ENCODE results near the gene CLDN7. TPM values are rescaled to one million over a fixed set of nuclear protein-coding genes. Genes with fewer than 3 reads are reported as not detected.

CLDN7 gene
- total and polyA plus RNA-seq, 10 donors, result 0.74 to 6.6 (median 2.7) TPM

GRCh38 chr17:7290685-7291084, 28.4 kb upstream of the CLDN7 start:
- Histone ChIP-seq H3K4me1 (peaks cover 8 to 27% (median 21%) of the 10 kb centered on the region in 6 donors), H3K9me3 (no peaks in the 10 kb centered on the region), H3K27me3 (replicated peaks in 1 of 7) (peaks cover 0 to 95% (median 30%) of the 10 kb centered on the region in 7 donors), H3K4me3 (no peak overlapping the region), H3K36me3 (no peaks in the 10 kb centered on the region), H3K27ac (no peak overlapping the region)
- intact Hi-C loops (cut with DNase I; ENCODE audit: low total_unique reads), result loop anchor here (10.0 kb wide), 1 partner anchor 54 kb away; no protein-coding TSS in a partner anchor
- DNase-seq, result no peak
- TF ChIP-seq POLR2A (IDR thresholded peaks at IDR 0.05), result no peak
- 73 to 90% (median 84%) methylated on average over 11 of the region's 11 CpGs for WGBS, 5 donors

GRCh38 chr17:7290166-7290565, 27.9 kb upstream of the CLDN7 start:
- intact Hi-C loops (cut with DNase I; ENCODE audit: low total_unique reads), result loop anchor here (10.0 kb wide), 1 partner anchor 55 kb away; no protein-coding TSS in a partner anchor

GRCh38 chr17:7289256-7290032, 27.2 kb upstream of the CLDN7 start:
- H3K4me3 ChIP-seq, result no peak overlapping the region
- peaks cover 0 to 15% (median 8%) of the 10 kb centered on the region in 6 donors for H3K4me1 ChIP-seq
- H3K27me3 ChIP-seq (replicated peaks in 1 of 7), result peaks cover 0 to 95% (median 18%) of the 10 kb centered on the region in 7 donors
- no peak for DNase-seq
- no peaks in the 10 kb centered on the region for H3K36me3 ChIP-seq
- no peaks in the 10 kb centered on the region for H3K9me3 ChIP-seq
- H3K27ac ChIP-seq, result no peak overlapping the region
- WGBS, 5 donors, result 86 to 90% (median 88%) methylated on average over 15 to 18 of the region's 18 CpGs
- intact Hi-C loops (cut with DNase I; ENCODE audit: low total_unique reads), result loop anchor here (10.0 kb wide), 1 partner anchor 55 kb away; no protein-coding TSS in a partner anchor
- no peak for TF ChIP-seq CTCF (IDR thresholded peaks at IDR 0.05 in 8 of 11, conservative IDR thresholded peaks at IDR 0.05 in 3 of 11)
- no peak for TF ChIP-seq POLR2AphosphoS5 (IDR thresholded peaks at IDR 0.05)
- TF ChIP-seq POLR2A (IDR thresholded peaks at IDR 0.05), result no peak

More at GRCh38 chr17:7290166-7290565, 27.9 kb upstream of the CLDN7 start:
- no peak for DNase-seq
- TF ChIP-seq POLR2A (IDR thresholded peaks at IDR 0.05) (no peak), CTCF (IDR thresholded peaks at IDR 0.05 in 8 of 11, conservative IDR thresholded peaks at IDR 0.05 in 3 of 11) (no peak)
- H3K4me1 ChIP-seq, result peaks cover 6 to 22% (median 15%) of the 10 kb centered on the region in 6 donors
- H3K27ac ChIP-seq, result no peak overlapping the region
- no peaks in the 10 kb centered on the region for H3K9me3 ChIP-seq
- WGBS, 5 donors, result 88 to 93% (median 92%) methylated on average over 19 of the region's 19 CpGs
- H3K27me3 ChIP-seq (replicated peaks in 1 of 7), result peaks cover 0 to 95% (median 25%) of the 10 kb centered on the region in 7 donors
- no peak overlapping the region for H3K4me3 ChIP-seq
- H3K36me3 ChIP-seq, result no peaks in the 10 kb centered on the region

GRCh38 chr17:7285679-7286078, 23.4 kb upstream of the CLDN7 start:
- Histone ChIP-seq H3K9me3 (no peaks in the 10 kb centered on the region), H3K27me3 (replicated peaks in 1 of 7) (peaks cover 0 to 95% (median 20%) of the 10 kb centered on the region in 7 donors), H3K4me3 (no peak overlapping the region), H3K36me3 (no peaks in the 10 kb centered on the region), H3K27ac (no peak overlapping the region), H3K4me1 (peaks cover 15 to 27% (median 24%) of the 10 kb centered on the region in 6 donors)
- no peak for TF ChIP-seq POLR2AphosphoS5 (IDR thresholded peaks at IDR 0.05)
- intact Hi-C loops (cut with DNase I; ENCODE audit: low total_unique reads), result no loop called here
- WGBS, 5 donors, result 90 to 94% (median 93%) methylated on average over 11 to 12 of the region's 12 CpGs
- no peak for DNase-seq

GRCh38 chr17:7284911-7285310, 22.6 kb upstream of the CLDN7 start:
- Histone ChIP-seq H3K4me3 (no peak overlapping the region), H3K36me3 (no peaks in the 10 kb centered on the region), H3K9me3 (no peaks in the 10 kb centered on the region), H3K27me3 (replicated peaks in 1 of 7) (peaks cover 0 to 94% (median 20%) of the 10 kb centered on the region in 7 donors), H3K4me1 (peaks cover 17 to 34% (median 30%) of the 10 kb centered on the region in 6 donors), H3K27ac (no peak overlapping the region)
- DNase-seq, result no peak
- intact Hi-C loops (cut with DNase I; ENCODE audit: low total_unique reads), result no loop called here
- TF ChIP-seq CTCF (IDR thresholded peaks at IDR 0.05 in 8 of 11, conservative IDR thresholded peaks at IDR 0.05 in 3 of 11) (no peak), POLR2A (IDR thresholded peaks at IDR 0.05) (no peak), POLR2AphosphoS5 (IDR thresholded peaks at IDR 0.05) (no peak)
- 91 to 98% (median 96%) methylated on average over 6 to 16 of the region's 16 CpGs for WGBS, 5 donors
